HG03064 (cell line): ENCODE results near the gene CDH23.

Experiments
- ATAC-seq: cut with Tn5 transposase; IDR thresholded peaks from one replicate; pipeline ENCODE4 v1.9.1; 2021; ENCODE audit warnings: low read depth; ENCODE audit not compliant: unreplicated experiment

Gene CDH23

DNA sequence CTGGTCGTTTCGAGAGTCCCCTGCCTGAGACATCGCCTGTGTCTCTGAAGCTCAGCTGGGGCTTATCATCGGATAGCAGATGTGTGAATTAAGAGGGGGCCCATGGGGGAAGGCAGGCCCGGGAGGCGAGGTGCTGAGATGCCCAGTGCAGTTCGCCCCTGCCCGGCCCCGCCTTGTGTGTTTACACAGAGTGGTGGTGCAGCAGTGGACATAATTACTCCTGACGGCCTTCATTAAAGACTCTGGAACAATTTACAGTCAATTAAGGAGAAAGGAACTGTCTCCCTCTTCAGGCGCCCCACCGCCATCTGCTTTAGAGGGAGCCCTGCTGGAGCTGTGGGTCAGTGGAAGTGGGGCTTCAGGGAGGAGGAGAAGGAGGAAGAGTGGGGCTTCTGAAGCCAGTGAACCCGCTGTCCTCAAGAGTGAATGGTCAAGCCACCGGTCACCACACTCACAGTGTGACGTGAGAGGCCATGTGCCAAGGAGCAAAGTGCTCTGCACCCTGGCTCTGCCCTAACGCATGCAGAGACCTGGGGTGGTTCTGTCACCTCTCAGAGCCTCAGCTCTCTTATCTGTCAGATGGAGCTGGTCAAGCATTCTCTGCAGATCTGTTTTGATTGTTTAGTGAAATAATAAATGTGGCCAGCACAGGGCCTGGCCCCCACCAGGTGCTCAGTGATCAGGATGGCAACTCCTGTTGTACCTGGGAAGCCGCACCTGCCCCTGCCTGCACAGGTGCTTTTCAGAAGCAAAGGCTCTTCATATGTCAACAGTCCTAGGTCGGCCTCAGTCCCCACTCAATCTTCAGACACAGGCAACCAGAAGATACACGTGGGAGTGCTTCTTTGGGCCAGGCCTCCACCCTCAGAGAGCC is 65.6 kb downstream of the CDH23 start:
- no peak for ATAC-seq

DNA sequence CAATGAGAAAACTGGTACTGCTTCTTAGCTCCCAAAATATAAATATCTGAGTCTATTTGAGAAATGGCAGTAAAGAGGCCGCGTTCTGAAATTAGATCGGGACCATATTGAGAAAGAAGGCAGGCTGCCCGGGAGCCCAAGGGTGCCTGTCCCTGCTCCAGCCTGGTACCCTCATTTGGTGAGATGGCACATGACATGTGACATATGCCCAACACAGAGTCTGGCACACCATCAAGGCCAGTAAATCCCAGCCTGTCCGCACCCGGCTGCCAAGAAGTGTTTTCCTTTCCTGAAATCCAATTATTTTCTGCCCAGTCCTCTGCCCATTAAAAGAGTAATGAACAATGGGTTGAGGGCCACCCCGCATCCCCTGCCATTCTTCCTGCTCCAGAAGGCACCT is 66.4 kb downstream of the CDH23 start:
- ATAC-seq: no peak

DNA sequence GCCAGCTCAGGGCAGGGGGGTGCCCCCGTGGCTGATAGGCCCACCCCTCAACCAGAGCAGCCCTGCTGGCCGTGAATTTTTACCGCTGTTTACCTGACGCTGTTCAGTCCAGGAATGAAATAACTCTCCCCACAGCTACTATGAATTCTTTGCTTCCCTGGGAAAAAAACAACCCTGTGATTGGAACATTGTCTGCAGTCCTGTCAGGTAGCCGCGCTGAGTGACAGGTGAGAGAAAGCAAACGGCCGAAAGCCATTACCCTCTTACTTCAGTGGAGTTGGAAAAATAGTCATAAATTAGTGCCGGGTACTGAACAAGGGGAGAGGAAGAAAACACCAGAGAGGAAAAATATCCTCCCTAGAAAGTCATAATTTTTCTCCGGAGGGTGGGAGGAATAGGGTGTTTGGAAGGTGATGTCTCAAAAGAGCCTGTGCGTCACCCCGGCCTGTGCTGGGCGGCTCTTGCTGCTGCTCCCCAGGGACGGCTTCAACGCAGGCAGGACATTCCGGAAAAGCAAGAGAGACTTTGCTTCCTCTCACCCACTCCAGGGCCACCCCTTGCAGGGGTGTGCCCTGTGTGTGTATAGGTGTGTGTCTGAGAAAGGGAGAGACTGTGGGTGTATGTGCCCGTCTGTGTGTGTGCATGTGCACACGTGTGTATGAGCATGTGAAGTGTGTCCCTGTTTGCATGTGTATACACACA is 69.0 kb downstream of the CDH23 start:
- ATAC-seq: no peak

DNA sequence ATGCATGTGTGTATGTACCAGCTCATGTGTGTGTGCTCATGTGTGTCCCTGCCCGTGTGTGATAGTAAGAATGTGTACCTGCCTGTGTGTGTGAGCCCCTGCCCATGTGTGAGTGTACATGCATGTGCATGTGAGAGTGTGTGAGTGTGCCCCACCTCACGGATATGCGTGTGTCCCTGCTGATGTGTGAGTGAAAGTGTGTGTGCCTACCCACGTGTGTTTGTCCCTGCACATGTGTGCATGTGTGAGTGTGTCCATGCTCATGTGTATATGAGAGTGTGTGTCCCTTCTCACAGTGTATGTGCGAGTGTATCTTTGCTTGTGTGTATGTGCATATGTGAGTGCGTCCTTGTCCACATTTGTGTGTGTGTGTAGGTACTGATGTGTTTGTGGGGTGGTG is 69.6 kb downstream of the CDH23 start:
- no peak for ATAC-seq

DNA sequence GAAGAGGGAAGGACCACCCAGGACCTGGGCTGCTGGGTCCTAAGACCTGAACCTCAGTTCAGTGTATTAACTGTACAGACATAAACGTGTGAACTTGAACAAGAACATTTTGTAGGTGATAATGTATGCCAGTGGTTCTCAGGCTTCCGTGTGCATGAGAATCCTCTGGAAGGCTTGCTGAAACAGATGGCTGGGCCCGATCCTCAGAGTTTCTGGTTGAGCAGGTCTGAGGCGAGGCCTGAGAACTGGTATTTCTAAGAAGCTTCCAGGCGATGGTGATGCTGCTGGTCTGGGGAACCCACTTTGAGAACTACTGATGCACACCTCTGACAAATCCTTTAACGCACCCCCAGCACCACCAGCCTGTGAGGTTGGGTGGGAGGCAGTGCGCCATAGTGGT is 70.4 kb downstream of the CDH23 start:
- ATAC-seq: no peak

DNA sequence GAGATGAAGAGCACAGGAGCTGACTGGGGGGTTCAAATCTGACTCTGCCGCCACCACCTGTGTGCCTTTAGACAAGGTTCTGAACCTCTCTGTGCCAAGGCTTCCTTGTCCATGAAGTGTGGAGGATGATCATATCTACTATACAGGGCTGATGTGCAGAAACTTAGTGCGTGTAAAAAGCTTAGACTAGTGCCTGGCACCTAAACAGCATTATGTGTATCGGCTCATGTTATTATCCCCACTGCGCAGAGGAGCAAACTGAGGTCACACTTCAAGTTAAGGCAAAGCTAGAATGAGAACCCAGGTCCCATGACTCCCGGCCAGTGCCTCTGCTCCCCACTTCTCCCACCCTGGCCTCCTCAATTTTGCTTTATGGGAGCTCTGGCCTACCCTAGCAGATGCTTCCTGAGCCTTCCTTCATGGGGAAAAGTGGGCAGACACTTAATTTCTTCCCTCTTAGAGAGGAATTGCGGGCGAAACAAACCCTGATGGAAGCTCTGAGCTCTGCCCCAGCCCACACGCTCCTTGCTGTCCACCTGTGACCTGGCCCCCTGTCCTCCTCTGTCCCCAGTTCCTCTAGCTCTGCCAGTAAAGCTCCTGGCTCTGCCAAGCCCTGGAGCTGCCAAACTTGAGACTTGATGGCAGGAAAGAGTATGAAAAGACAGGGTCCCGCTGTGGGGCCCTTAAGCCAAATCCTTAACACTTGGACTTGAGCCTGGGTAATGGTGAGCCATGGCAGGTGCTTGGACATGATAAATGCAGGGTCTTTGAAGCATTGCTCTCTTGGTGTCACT is 71.0 kb downstream of the CDH23 start:
- no peak for ATAC-seq

DNA sequence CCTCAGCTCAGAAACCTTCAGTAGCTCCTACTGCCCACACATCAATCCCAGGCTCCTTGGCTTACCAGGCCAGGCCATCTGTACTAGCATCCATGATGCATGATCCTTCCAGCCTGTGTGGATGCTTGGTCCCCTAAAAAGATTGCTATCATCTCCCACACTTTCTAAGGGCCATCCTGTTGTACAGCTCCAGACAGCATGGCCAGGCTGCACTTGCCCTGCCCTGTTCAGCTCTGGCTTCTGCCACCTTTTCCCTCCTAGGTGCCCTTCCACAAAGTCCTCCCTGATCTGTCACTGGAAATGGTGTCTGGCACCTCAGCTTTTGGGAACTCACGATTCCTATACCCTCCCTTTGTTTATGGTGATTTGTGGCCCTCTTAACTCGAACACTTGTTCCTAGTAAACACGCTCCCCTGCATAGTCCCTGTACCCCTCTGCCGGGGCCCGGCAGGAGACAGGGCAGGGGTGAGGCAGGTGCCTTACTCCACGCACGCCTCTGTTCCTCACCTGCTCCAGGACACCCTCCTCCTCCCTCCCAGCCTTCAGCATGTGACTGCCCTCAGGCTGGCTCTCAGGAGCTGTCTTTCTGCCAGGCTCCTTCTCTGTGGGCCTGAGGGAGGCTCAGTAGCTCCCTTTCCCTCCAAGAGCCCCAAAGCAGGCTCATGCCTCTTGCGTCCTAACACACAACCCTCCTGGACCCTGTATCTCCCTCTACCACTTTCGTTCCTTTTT is 71.8 kb downstream of the CDH23 start:
- no peak for ATAC-seq

DNA sequence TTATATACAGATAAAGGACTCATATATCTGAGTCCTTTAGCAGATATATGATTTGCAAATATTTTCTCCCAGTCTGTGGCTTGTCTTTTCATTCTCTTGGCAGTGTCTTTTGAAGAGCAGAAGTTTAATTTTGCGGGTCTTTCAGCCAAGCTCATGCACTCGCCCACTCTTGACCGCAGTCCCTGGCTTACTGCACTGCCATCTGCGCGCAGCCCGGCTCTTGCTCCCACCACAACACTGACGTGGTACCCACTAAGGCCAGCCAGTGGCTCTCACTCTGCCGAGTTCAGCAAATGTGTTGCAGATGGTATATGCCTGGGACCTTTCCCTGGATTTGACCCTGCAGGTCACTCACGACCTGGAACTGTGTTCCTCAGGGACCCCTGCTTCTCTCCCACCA is 74.3 kb downstream of the CDH23 start:
- no peak for ATAC-seq

DNA sequence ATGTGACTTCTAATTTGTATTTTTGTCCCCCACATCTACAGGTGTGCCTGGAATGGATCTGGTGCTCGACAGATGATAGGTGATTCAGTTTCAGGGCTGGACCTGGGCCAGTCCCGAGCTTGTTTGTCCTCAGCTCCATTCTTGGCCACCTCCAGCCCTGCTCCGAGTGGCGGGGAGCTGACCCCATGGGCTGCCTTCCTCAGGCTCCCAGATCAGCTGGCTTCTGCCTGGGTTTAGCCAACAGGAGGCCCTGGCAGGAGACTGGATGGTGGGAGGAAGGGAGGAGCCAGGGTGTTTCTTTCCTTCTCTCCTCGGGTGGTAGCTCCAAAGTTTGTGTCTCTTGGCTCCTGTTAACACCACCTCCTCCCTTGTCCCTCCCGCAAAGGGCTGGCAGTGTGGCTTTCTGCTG is 75.2 kb downstream of the CDH23 start:
- ATAC-seq: no peak

DNA sequence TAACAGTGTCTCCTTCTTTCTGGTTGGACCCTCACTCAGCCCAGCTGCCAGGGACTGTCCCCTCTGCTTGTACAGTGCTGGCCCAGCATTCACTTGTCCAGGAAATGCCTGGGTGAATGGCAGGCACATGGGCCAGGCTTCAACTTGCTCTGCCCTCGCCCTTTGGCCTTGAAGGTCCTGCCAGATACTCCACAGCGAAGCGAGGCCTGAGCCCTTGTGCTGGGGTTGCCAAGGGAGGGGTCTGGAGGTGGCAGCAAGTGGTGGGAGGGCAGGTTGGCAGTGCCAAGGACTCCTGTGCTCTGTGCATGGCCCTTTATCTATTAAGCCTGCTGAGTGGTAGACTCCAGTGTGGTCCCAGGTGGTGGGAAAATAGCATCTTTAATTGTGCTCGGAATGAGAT is 75.7 kb downstream of the CDH23 start:
- no peak for ATAC-seq

DNA sequence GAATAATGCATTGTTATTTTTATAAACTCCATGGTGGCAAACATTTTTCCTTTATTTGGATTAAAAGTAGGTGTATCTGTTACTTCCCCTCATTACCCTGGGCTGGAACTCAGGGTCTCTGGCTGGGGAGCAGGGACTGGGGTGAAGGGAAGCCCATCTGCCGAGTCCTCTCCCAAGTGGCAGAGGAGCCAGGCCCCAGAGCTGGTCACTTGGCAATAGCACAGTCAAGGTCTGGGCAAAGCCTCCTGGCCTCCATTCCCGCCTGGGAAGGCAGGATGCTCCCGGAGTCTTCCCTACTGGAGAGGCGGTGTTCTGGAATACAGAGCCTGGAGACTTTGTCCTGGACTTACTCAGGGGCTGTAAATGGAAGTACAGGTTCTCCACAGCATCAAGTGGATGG is 76.2 kb downstream of the CDH23 start:
- ATAC-seq: no peak

DNA sequence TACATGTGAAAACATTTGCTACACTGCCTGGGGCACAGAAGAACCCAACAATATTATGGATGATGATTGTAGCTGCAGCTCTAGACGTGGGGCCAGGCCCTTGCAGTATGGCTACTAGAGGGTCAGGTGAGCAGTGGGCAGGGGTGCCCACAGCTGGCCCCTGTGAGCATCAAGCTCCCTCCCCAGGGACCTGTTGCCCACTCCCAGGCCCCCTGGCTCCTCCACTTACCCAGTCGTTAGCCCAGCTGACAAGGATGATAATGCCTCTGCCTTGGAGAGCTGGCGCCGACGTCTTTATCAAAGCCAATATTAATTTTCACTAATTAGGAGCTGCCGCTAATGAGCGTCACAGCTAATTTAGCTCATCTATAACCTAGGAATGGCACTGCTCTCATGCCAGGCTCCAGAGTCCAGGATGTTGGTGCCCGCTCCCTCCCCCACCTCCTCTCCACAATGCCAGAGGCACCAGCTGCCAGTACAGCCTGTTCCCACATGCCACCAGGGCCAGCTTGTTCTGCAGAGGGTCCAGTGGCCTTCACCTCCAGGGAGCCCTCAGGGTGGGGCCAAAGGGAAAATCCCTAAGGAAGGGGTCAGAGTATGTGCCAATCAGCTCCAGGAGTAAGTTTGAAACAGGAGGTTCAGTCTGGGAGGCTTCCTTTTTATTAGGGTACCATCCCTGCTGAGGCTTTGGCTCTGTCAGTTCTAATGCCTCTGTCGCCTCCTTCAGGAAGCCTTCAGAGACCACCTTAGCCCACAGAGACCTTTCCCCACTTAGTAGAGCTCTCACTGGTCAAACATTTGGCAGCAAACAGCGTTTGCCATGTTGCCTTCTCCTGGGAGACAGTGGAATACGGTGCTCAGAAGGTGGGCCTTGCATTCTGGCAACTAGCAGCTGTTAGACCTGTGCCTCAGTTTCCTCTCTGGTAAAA is 77.2 kb downstream of the CDH23 start:
- no peak for ATAC-seq

DNA sequence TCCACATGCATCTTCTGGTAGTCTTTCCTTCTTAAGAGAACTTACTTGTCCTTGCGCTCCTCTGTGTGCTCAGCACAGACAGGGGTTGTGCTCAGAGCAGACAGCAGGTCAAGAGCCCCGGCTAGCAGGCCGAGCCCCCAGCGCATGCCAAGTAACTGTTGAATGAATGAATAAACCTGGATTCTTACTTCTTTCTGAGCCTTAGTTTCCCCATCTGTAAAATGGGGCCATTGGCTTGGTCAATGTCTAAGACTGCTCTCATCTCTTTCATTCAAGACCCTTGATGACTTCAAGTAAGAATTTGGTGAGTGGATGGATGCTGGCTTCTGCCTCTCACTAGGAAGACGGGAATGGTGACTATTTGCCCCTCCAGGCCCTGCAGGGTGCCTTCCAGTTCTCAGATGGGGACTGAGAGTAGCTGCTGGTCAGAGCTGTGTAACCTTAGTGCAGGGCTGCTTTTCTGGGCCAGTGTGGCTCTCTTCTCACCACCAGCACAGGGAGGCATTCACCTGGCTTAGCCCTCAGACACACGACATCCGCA is 78.1 kb downstream of the CDH23 start:
- no peak for ATAC-seq

DNA sequence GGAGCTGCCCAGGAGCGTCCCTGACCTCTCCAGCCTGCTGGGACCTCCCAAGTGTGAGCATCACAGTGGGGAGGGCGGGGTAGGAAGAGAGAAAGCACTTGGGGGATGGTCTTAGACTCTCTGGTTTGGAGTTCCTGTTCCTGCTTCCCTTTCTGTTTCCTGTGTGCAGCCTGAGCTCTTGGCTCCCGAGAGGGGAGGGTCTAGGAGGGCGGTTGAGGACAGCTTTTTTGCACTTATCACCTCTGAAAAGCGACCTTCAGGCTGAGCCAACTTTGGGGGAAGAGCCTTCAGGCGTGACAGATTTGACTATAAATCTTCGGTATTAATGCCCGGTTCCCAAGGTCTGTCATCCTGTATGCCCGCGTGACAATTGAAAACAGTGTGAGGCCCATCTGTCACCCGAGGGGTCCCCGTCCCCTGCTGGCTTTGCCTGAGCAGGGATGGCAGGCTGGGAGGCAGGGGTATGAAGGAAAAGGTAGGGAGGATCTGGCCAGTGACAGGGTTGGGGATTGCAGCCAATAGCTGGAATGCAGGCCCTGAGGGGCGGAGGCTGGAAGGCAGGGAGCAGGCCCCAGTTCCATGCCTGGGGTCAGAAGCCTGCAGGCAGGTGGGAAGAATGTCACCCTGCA is 78.6 kb downstream of the CDH23 start:
- ATAC-seq: no peak

DNA sequence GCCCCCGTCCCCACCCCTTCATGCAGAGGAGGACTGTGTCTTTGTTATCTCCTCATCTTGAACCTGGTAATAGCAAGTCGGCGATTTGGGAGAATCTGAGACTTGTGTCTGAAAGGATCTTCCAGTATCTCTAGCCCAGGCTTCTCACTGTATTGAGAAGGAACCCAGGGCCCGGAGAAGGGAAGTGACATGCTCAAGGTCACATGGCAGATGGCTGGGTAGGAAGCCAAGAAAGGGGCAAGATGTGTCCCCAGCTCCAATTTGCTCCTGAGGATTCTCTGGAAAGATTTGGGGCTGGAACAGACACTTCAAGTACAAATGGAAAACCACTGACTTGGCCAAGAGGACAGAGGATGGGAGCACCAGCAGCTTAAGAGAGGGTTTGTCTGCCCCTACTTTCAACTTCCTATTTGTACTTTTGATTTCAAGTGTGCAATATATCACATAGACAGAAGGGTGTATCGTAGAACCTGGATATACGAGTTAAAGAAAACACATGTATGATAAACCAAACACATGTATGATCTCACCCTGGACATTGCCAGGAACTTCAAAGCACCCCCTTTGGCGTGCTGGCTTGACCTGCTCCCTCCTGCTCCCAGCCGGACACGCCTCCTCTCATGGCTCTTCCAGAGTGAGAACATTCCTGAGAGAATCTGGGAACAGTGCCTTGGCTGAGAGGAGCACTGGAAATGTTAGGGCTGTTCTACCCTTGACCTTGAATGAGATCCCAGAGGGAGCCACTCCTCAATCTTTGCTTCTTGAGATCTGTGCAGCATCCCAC is 79.7 kb downstream of the CDH23 start:
- ATAC-seq: no peak

DNA sequence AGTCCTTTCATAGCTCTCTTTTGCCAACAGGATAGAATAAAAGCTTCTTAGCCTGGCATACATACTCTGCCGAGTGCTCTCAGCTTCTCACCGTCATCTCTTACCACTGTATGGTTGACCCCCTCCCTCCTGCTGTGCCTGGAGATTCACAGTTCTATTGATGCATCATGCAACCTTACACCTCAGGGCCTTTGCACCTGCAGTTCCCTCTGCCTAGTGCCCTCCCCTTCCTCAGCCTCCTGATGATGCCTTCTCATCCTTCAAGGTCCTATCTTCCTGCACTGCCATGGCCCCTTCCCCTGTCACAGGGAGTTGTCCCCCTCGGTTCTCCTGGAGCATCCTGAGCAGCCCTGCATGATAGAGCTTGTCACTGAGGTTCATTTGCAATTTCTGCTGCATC is 81.5 kb downstream of the CDH23 start:
- no peak for ATAC-seq

DNA sequence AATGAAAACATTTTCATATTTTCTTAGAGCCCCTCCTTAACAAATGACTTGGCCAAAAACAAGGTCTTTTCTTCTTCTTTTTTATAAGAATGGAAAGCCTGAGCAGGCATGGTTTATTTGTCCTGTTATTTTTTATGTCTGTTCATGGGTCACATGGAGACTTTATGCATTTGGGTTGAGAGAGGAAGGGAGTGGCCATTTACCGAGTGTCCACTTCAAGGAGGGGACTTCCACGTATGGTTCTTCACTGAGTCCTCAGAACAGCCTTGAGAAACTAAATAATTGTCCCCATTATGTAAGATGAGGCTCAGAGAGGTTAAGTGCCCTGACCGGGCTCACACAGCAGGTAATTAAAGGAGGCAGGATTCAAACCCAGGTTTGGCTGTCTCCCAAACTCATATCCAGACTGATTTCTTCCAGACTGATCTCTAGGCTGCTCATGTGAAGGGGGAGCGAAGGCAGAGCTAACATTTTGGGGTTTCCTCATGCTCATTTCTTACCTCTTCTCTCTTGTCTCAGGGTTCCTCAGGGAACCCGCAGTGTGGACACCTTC is 82.2 kb downstream of the CDH23 start:
- ATAC-seq: no peak

DNA sequence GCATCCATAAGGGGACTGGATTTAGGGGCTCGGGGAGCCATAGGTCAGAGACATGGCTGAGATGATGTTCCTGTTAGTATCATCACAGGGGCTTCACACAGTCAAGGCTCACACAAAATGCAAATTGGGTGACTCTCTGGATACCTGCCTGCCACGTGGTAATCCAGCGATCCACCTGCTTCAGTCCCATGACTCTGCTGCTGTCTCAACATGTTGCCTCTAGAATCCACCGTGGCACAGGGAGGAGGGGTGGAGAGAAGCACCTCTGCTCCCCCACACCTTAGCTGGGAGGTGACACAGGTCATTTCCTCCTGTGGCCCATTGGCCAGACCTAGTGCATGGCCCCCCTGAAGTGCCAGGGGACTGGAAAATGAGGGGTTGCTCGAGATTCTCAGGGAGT is 83.1 kb downstream of the CDH23 start:
- ATAC-seq: no peak
